ENCODE results near the gene TPM1. TPM values are rescaled to one million over a fixed set of nuclear protein-coding genes. Genes with fewer than 3 reads are reported as not detected.

TPM1 gene
- polyA plus RNA-seq, 1 of the 3 experiments (the other 2 are of a cell fraction): 1,371 TPM

DNA sequence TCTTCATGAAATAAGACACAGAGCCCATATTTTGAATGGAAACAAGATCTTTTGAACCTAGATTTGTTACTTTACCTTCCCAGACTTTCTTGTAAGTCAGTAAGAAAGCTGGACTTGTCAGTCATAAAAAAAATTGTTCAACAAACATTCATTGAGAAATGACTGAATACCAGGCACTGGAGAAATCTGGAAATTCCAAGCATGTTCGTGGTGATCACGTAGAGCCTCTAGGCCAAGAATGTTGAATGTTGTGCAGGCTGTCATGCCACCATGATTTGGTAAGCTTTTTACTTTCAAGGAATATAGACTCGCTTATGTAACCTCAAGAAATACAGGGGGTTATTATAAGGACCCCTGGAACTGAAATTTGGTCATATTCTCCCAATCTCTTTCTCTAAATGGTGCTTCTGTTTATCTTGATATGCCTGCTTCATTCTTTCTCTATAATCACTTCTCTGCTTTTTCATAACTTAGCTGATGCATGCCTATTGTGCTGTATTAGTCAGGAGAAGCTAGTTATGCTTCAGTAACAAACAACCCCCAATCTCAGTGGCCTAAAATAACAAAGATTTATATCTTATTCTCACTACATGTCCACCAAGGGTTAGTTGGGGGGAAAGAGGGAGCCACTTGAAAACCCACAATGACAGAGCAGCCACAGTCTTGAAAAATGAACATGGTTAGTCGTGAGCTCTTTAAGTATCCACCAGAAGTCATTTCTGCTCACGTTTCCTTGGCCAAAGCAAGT, 3.4 kb upstream of the TPM1 start (continued):
- no peak for TF ChIP-seq FOXJ3 (CRISPR knock-in tag; IDR thresholded peaks at IDR 0.05)
- no peak for TF ChIP-seq RXRA (IDR thresholded peaks at IDR 0.05; ENCODE audit: borderline replicate concordance, low read depth)
- TF ChIP-seq POLR2AphosphoS5 (IDR thresholded peaks at IDR 0.05; ENCODE audit: low read depth, low read length): peak; percentile 22; the same call in 1 of the 2 replicates
- TF ChIP-seq MXI1 (IDR thresholded peaks at IDR 0.05; ENCODE audit: low read depth, low read length): no peak
- peak; percentile 69 for TF ChIP-seq PBX3 (IDR thresholded peaks at IDR 0.05)
- no peak for TF ChIP-seq USF2 (IDR thresholded peaks at IDR 0.05; ENCODE audit: borderline replicate concordance, low read depth, low read length)
- no peak for TF ChIP-seq RFX5 (IDR thresholded peaks at IDR 0.05; ENCODE audit: low read length)
- no peak for TF ChIP-seq CHD2 (IDR thresholded peaks at IDR 0.05; ENCODE audit: low read length, partially characterized antibody)
- TF ChIP-seq MAX (IDR thresholded peaks at IDR 0.05; ENCODE audit: low read depth): no peak; the same call in 1 of the 2 replicates
- TF ChIP-seq USF1 (IDR thresholded peaks at IDR 0.05; ENCODE audit: borderline replicate concordance, low read depth): no peak
- no peak for TF ChIP-seq YY1 (IDR thresholded peaks at IDR 0.05; ENCODE audit: low read depth)
- TF ChIP-seq EZH2phosphoT487 (IDR thresholded peaks at IDR 0.05; ENCODE audit: borderline replicate concordance, low read depth): no peak
- no peak for TF ChIP-seq REST (IDR thresholded peaks at IDR 0.05; ENCODE audit: low read depth, low read length)
- no peak for TF ChIP-seq RCOR1 (IDR thresholded peaks at IDR 0.05; ENCODE audit: low read length)
- no peak for TF ChIP-seq SIN3A (IDR thresholded peaks at IDR 0.05; ENCODE audit: borderline replicate concordance, low read depth, low read length)
- no peak for TF ChIP-seq GABPA (IDR thresholded peaks at IDR 0.05; ENCODE audit: low read depth)
- no peak; the same call in 1 of the 2 replicates for TF ChIP-seq FOSL2 (IDR thresholded peaks at IDR 0.05; ENCODE audit: borderline replicate concordance, low read depth)
